IMR-90 (cell line): Measurements from ENCODE around the gene PDLIM5.

Source experiments
- BHLHE40 ChIP-seq: fragments of 150-350 bp; IDR thresholded peaks from 2 replicates; pipeline ENCODE4 v1.6.1; 2016; ENCODE audit warnings: mild to moderate bottlenecking, low read depth, low read length
- CEBPB ChIP-seq: IDR thresholded peaks from 2 replicates; pipeline ENCODE4 v1.6.1; 2012; ENCODE audit warnings: low read depth, low read length, improper control_type of control experiment
- CHD1 ChIP-seq: IDR thresholded peaks from 2 replicates; pipeline ENCODE4 v1.6.1; 2012; ENCODE audit warnings: low read depth, low read length, improper control_type of control experiment
- MAZ ChIP-seq: IDR thresholded peaks from 2 replicates; pipeline ENCODE4 v1.6.1; 2012; ENCODE audit warnings: low read depth, mild to moderate bottlenecking, low read length, improper control_type of control experiment, moderate library complexity, borderline replicate concordance
- POLR2A ChIP-seq: IDR thresholded peaks from 2 replicates; pipeline ENCODE4 v1.6.1; 2012; ENCODE audit warnings: mild to moderate bottlenecking, low read depth, low read length
- TF ChIP-seq, protein P1 (sequence below): conservative IDR thresholded peaks from 2 replicates; pipeline ENCODE4 v1.5.1; 2012; ENCODE audit warnings: mild to moderate bottlenecking, low read depth, low read length, improper control_type of control experiment

- TF ChIP-seq, protein P1, sequence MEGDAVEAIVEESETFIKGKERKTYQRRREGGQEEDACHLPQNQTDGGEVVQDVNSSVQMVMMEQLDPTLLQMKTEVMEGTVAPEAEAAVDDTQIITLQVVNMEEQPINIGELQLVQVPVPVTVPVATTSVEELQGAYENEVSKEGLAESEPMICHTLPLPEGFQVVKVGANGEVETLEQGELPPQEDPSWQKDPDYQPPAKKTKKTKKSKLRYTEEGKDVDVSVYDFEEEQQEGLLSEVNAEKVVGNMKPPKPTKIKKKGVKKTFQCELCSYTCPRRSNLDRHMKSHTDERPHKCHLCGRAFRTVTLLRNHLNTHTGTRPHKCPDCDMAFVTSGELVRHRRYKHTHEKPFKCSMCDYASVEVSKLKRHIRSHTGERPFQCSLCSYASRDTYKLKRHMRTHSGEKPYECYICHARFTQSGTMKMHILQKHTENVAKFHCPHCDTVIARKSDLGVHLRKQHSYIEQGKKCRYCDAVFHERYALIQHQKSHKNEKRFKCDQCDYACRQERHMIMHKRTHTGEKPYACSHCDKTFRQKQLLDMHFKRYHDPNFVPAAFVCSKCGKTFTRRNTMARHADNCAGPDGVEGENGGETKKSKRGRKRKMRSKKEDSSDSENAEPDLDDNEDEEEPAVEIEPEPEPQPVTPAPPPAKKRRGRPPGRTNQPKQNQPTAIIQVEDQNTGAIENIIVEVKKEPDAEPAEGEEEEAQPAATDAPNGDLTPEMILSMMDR = no peak
- no peak for TF ChIP-seq BHLHE40
- TF ChIP-seq CHD1 = no peak
- no peak for TF ChIP-seq CEBPB
- TF ChIP-seq MAZ = no peak
- TF ChIP-seq POLR2A = no peak
These were observed 198.4 kb downstream of the PDLIM5 start for GRCh38 chr4:94650134-94650495.
